ENCODE measurements around the gene CCDC92. TPM values are rescaled to one million over a fixed set of nuclear protein-coding genes. Genes with fewer than 3 reads are reported as not detected.

The CCDC92 gene, protein sequence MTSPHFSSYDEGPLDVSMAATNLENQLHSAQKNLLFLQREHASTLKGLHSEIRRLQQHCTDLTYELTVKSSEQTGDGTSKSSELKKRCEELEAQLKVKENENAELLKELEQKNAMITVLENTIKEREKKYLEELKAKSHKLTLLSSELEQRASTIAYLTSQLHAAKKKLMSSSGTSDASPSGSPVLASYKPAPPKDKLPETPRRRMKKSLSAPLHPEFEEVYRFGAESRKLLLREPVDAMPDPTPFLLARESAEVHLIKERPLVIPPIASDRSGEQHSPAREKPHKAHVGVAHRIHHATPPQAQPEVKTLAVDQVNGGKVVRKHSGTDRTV
- total RNA-seq (2022) (14.7 and 16.8 TPM in 2 replicates), Bru-seq, nascent RNA (percentile 72 among the genes with signal in this experiment), BruChase-seq, experiment 1, labeled RNA remaining after a 2-hour chase (percentile 75 among the genes with signal in this experiment), BruChase-seq, experiment 2, labeled RNA remaining after a 6-hour chase (percentile 69 among the genes with signal in this experiment)
- long read RNA-seq, full-length matches to known transcripts = 36 of 41 reads
- long read RNA-seq, partial matches to known transcripts = 2 of 41 reads
- long read RNA-seq, other reads (novel, unspliced or antisense) = 3 of 41 reads

DNA sequence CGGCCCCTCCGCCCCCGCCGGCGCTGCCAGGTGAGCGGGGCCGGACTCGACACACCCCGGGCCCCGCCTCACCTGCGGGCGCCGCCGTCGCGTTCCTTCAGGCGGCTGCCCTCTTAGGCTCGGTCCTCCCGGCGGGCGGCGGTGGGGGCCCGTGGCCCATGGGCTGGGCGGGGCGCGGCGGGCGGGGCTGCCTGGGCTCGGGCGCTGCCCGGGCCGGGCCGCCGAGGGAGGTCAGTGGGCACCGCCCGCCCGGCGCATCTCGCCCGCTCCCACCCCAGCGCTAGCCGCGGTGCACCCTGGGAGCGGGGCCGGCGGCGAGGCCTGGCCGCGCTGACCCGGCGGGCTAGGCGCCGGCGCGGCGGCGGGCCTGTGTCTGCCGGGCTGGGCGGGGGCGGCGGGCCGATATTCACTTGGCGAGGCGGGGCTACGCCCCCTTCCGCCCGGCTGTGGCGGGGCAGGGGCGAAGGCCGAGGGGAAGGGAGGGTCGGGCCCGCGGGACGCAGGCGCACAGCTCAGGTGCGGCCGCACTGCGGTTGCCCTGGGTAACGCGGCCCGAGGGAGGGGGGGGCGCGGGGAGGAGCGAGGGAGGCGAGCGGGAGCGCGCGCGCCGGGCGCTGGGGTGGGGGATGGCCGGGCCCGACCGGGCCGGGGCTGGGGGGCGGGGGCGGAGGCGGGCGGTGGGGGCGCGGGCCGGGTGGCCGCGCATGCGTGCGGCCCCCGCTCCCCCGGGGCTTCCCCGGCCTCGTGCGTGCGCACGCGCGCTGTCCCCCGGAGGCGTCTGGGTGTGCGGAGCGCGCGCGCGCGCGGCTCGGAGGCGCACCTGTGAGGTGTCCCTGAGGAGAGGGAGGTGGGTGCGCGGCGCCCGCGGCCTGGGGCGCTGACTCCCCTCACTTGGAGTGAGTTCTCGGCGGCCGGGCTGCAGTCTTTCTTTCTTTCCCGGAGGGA, at the start of gene CCDC92, which contains the start of gene ZNF664:
CCDC92 (minus strand) TSS at position 375 of the 945 bp plus-strand sequence. CDS start 28,526 bp downstream, outside the sequence.
ZNF664 (plus strand) TSS at position 759 of the 945 bp plus-strand sequence. CDS start 38,930 bp downstream, outside the sequence.
- Mint-ChIP-seq H3K27ac (ENCODE audit: unreplicated experiment) (peak within 1 kb of the TSS; percentile 92), H3K9me3 (ENCODE audit: unreplicated experiment) (no peaks in the 10 kb centered on the region), H3K27me3 (ENCODE audit: insufficient read depth, unreplicated experiment) (no peaks in the 10 kb centered on the region), H3K36me3 (ENCODE audit: insufficient read depth, unreplicated experiment) (peaks cover 41% of the 10 kb centered on the region), H3K4me3 (ENCODE audit: unreplicated experiment) (peak within 1 kb of the TSS; percentile 96), H3K4me1 (ENCODE audit: low read depth, unreplicated experiment) (peaks cover 15% of the 10 kb centered on the region)
- Histone ChIP-seq H3K36me3 (ENCODE audit: control insufficient read depth, insufficient read depth, low read length) (no peaks in the 10 kb centered on the region; the same call in 1 of the 2 replicates), H3K4me3 (ENCODE audit: low read depth, low read length) (peak within 1 kb of the TSS; percentile 91), H3K27me3 (replicated peaks; ENCODE audit: control insufficient read depth, insufficient read depth, low read length) (no peaks in the 10 kb centered on the region), H3K9me3 (no peaks in the 10 kb centered on the region), H3K4me1 (peaks cover 8% of the 10 kb centered on the region; the same call in 1 of the 2 replicates)
- BruUV-seq (replicated peaks) = no TSS peak
- intact Hi-C loops (cut with micrococcal nuclease; ENCODE audit: unreplicated experiment) = loop anchor here (2.0 kb wide), 1 partner anchor 106 kb away; no protein-coding TSS in a partner anchor
- peak; percentile 96 to 99 for DNase-seq
- TF ChIP-seq, protein P1, sequence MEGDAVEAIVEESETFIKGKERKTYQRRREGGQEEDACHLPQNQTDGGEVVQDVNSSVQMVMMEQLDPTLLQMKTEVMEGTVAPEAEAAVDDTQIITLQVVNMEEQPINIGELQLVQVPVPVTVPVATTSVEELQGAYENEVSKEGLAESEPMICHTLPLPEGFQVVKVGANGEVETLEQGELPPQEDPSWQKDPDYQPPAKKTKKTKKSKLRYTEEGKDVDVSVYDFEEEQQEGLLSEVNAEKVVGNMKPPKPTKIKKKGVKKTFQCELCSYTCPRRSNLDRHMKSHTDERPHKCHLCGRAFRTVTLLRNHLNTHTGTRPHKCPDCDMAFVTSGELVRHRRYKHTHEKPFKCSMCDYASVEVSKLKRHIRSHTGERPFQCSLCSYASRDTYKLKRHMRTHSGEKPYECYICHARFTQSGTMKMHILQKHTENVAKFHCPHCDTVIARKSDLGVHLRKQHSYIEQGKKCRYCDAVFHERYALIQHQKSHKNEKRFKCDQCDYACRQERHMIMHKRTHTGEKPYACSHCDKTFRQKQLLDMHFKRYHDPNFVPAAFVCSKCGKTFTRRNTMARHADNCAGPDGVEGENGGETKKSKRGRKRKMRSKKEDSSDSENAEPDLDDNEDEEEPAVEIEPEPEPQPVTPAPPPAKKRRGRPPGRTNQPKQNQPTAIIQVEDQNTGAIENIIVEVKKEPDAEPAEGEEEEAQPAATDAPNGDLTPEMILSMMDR (IDR thresholded peaks at IDR 0.05; ENCODE audit: insufficient read depth in 1 of 2, low read depth in 1 of 2, low read length in 1 of 2, severe bottlenecking in 1 of 2, unreplicated experiment in 1 of 2) = peak in 1 of 2 experiments; percentile 31
- ChIA-PET POLR2A (interaction anchor here (0.6 kb wide), 4 partner anchors 8 to 374 kb away, joined by 3 to 9 read pairs (median 5); partner anchors contain the start of gene ATP6V0A2), CTCF (interaction anchor here (0.6 to 1.0 kb wide), 7 partner anchors 34 to 1010 kb away, joined by 3 to 4 read pairs (median 3); partner anchors contain the start of gene ATP6V0A2)

DNA sequence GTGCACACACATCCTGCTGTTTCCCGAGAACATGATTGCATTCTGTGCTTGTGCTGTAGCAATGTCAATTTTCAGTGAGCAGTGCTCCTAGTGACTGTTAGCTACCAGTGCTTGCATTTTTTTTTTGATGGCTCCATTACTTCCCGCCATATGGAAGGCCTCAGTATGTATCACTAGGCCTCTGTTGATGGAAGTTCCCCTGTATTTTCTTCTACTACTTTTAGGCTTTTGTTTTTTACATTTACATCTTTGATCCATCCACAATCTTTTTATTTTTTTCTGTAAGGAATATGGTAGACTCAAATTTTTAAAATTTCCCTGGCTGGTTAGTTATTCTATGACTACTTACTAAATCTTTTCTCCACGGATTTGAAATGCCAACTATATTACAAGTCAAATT, 49.5 kb upstream of the CCDC92 start:
- TF ChIP-seq, protein P1 (IDR thresholded peaks at IDR 0.05; ENCODE audit: insufficient read depth in 1 of 2, low read depth in 1 of 2, low read length in 1 of 2, severe bottlenecking in 1 of 2, unreplicated experiment in 1 of 2) = no peak
- BruUV-seq (replicated peaks) = no TSS peak
- H3K4me1 Mint-ChIP-seq (ENCODE audit: low read depth, unreplicated experiment) = no peaks in the 10 kb centered on the region

More for the DNA sequence above, 49.5 kb upstream of the CCDC92 start:
- H3K9me3 Mint-ChIP-seq (ENCODE audit: unreplicated experiment) = no peaks in the 10 kb centered on the region
- no peak overlapping the region for H3K27ac Mint-ChIP-seq (ENCODE audit: unreplicated experiment)
- Histone ChIP-seq H3K9me3 (no peaks in the 10 kb centered on the region), H3K27me3 (replicated peaks; ENCODE audit: control insufficient read depth, insufficient read depth, low read length) (no peaks in the 10 kb centered on the region), H3K4me3 (ENCODE audit: low read depth, low read length) (no peak overlapping the region), H3K4me1 (no peaks in the 10 kb centered on the region), H3K36me3 (ENCODE audit: control insufficient read depth, insufficient read depth, low read length) (no peaks in the 10 kb centered on the region)
- H3K27me3 Mint-ChIP-seq (ENCODE audit: insufficient read depth, unreplicated experiment) = no peaks in the 10 kb centered on the region
- H3K4me3 Mint-ChIP-seq (ENCODE audit: unreplicated experiment) = no peak overlapping the region
- POLR2A ChIA-PET = no interaction called here
- H3K36me3 Mint-ChIP-seq (ENCODE audit: insufficient read depth, unreplicated experiment) = peaks cover 13% of the 10 kb centered on the region
- CTCF ChIA-PET = no interaction called here
- DNase-seq = no peak
- intact Hi-C loops (cut with micrococcal nuclease; ENCODE audit: unreplicated experiment) = no loop called here
